ENCODE results near the gene DSCAM. TPM values are rescaled to one million over a fixed set of nuclear protein-coding genes. Genes with fewer than 3 reads are reported as not detected.

The DSCAM gene
- total RNA-seq, 1 donor from 2014 or later = 0.36 TPM

GRCh38 chr21:40792691-40793456, 54.1 kb downstream of the DSCAM start:
- no peak for ATAC-seq
- DNase-seq (ENCODE audit: low spot score) = no peak
- intact Hi-C loops (cut with DNase I) = no loop called here

- intact Hi-C loops (cut with DNase I) = no loop called here
- ATAC-seq (no peak), DNase-seq (ENCODE audit: low spot score) (no peak)
Observed at GRCh38 chr21:40788635-40789034, 58.3 kb downstream of the DSCAM start.

GRCh38 chr21:40783404-40783803, 63.6 kb downstream of the DSCAM start:
- no peak for ATAC-seq
- intact Hi-C loops (cut with DNase I) = no loop called here
- DNase-seq (ENCODE audit: low spot score) = no peak

GRCh38 chr21:40770435-40771055, 76.4 kb downstream of the DSCAM start:
- intact Hi-C loops (cut with DNase I) = no loop called here
- ATAC-seq (no peak), DNase-seq (ENCODE audit: low spot score) (no peak)

GRCh38 chr21:40769231-40769630, 77.7 kb downstream of the DSCAM start:
- intact Hi-C loops (cut with DNase I) = no loop called here
- ATAC-seq (no peak), DNase-seq (ENCODE audit: low spot score) (no peak)

GRCh38 chr21:40768056-40768455, 78.9 kb downstream of the DSCAM start:
- no peak for DNase-seq (ENCODE audit: low spot score)

GRCh38 chr21:40766381-40766780, 80.6 kb downstream of the DSCAM start:
- no peak for ATAC-seq
- intact Hi-C loops (cut with DNase I) = no loop called here
- DNase-seq (ENCODE audit: low spot score) = no peak

More at GRCh38 chr21:40768056-40768455, 78.9 kb downstream of the DSCAM start:
- intact Hi-C loops (cut with DNase I) = no loop called here
- ATAC-seq = no peak

- no peak for DNase-seq (ENCODE audit: low spot score)
- no peak for ATAC-seq
- intact Hi-C loops (cut with DNase I) = no loop called here
Observed at GRCh38 chr21:40765811-40766210, 81.1 kb downstream of the DSCAM start.

- ATAC-seq (no peak), DNase-seq (ENCODE audit: low spot score) (no peak)
- intact Hi-C loops (cut with DNase I) = no loop called here
Observed at GRCh38 chr21:40760821-40761220, 86.1 kb downstream of the DSCAM start.

GRCh38 chr21:40759061-40759460, 87.9 kb downstream of the DSCAM start:
- intact Hi-C loops (cut with DNase I) = no loop called here
- DNase-seq (ENCODE audit: low spot score) (no peak), ATAC-seq (no peak)

GRCh38 chr21:40757366-40757765, 89.6 kb downstream of the DSCAM start:
- intact Hi-C loops (cut with DNase I) = no loop called here
- ATAC-seq (no peak), DNase-seq (ENCODE audit: low spot score) (no peak)

GRCh38 chr21:40754466-40754865, 92.5 kb downstream of the DSCAM start:
- DNase-seq (ENCODE audit: low spot score) (no peak), ATAC-seq (no peak)
- intact Hi-C loops (cut with DNase I) = no loop called here

- ATAC-seq (no peak), DNase-seq (ENCODE audit: low spot score) (no peak)
- intact Hi-C loops (cut with DNase I) = no loop called here
Observed at GRCh38 chr21:40753756-40754155, 93.2 kb downstream of the DSCAM start.

GRCh38 chr21:40752125-40752524, 94.8 kb downstream of the DSCAM start:
- ATAC-seq (no peak), DNase-seq (ENCODE audit: low spot score) (no peak)
- intact Hi-C loops (cut with DNase I) = no loop called here

- intact Hi-C loops (cut with DNase I) = no loop called here
- DNase-seq (ENCODE audit: low spot score) = no peak
- no peak for ATAC-seq
Observed at GRCh38 chr21:40751221-40751620, 95.7 kb downstream of the DSCAM start.

GRCh38 chr21:40736145-40736544, 110.8 kb downstream of the DSCAM start:
- DNase-seq (ENCODE audit: low spot score) = no peak
- no peak for ATAC-seq
- intact Hi-C loops (cut with DNase I) = no loop called here

- DNase-seq (ENCODE audit: low spot score) = no peak
- intact Hi-C loops (cut with DNase I) = no loop called here
- ATAC-seq = no peak
Observed at GRCh38 chr21:40733024-40733397, 113.9 kb downstream of the DSCAM start.

- intact Hi-C loops (cut with DNase I) = no loop called here
- DNase-seq (ENCODE audit: low spot score) = no peak
- no peak for ATAC-seq
Observed at GRCh38 chr21:40732253-40733023, 114.5 kb downstream of the DSCAM start.

- no peak for ATAC-seq
Observed at GRCh38 chr21:40731206-40731605, 115.8 kb downstream of the DSCAM start.

GRCh38 chr21:40730426-40730800, 116.5 kb downstream of the DSCAM start:
- intact Hi-C loops (cut with DNase I) = no loop called here
- DNase-seq (ENCODE audit: low spot score) = no peak
- no peak for ATAC-seq

More at GRCh38 chr21:40731206-40731605, 115.8 kb downstream of the DSCAM start:
- no peak for DNase-seq (ENCODE audit: low spot score)
- intact Hi-C loops (cut with DNase I) = no loop called here

Data from sciatic nerve (tissue), 2 donors.